Measurements from ENCODE around the gene MINDY4.

The MINDY4 gene

DNA sequence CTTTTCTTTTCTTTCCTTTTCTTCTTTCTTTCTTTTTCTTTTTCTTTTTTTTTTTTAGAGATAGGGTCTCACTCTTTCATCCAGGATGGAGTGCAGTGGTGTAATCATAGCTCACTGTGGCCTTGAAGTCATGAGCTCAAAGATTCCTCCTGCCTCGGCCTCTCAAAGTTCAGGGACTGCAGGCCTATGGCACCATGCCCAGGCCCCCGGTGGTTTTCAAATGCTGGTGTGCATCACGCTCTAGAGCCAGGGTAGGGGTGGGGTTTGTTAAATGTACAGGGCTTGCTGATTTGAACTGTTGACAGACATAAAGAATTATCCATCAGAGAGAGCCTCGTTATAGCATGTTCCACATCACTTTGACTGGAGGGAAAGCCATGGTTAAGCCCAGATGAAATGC, 5.8 kb downstream of the MINDY4 start:
- DNase-seq, result no peak

DNA sequence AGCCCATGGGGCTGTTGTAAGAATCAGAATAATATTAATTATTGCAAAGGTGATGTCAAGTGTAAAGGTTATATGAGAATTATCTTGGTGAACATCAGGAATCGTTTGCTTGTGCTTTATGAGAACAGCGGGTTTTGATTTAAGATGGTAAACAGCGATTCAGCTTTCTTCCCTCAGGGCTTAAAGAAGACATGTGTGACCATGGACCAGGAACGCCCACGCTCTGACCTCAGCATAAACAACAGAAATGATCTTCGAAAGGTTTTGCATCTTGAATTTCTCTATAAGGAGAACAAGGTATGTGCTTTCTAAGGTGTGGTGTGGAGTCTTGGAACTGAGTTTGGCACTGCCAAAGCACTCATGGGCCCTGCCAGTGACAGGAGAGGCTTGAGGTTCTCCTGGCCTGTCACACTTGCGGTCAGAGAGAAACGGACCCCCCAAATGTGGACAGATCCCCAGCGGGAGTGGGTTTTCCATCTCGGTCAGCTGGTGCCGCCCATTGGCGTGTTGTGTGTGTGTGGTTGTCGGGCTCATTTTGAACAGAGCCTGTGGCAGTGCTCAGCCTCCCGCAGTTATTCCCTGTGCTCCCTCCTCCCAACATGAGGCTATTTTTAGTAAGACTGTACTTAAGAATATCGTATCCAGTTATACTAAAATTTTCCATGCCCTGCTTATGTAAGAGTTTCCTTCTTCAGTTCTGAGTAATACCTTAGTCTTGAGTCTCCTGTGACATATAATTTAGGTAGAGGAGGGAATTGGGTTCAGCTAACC, 7.2 kb downstream of the MINDY4 start:
- no peak for DNase-seq

DNA sequence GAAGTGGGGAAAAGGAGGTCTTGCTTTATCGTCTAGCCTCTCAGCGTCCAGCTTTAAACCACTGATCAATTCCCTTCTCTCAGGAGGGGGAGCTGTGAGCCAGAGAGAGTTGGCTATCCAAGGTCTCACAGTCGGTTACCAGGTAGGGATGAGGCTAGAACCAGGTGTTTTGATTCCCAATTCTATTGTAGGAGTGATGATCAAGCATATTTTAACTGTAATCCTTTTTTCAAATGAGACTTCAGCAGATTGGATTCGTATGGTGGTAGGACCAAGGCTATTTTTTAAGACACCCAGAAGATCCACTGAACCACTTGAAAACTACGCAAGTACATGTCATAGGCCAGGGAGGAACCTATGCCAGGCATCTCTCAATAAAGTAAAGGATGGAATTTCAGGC, 8.4 kb downstream of the MINDY4 start:
- DNase-seq, result no peak

DNA sequence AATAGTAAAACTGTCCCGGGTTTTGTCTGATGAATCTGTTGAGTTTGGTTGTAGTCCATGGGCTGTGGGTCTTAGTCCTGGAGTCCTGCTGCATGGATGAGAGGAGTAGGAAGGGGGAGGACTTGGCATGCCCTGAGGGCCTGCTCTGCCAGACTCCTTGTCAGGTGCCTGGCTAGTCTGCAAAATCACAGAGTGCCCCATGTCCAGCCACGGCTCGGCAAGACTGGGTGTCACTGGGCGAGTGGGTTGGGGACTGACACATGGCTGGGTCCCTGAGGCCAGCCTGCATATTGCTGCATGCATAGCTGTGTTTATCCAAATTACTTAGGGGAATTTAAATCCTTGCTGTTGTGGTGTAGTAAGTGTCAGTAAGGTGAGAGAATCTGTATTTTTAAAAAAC, 9.7 kb downstream of the MINDY4 start:
- DNase-seq, result no peak

DNA sequence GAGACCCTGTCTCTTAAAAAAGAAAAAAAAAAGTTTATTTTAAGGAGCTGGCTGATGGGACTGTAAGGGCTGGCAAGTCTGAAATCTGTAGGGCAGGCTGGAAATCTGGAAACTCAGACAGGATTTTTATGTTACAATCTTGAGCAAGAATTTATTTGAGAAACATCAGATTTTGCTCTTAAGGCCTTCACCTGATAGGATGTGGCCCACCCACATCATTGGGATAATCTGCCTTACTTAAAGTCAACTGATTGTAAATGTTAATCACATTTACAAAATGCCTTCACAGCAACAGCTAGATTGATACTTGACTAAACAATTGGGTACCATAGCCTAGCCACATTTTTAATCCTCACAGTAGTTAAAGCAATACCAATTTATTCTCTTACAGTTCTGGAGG, 11.5 kb downstream of the MINDY4 start:
- no peak for DNase-seq

DNA sequence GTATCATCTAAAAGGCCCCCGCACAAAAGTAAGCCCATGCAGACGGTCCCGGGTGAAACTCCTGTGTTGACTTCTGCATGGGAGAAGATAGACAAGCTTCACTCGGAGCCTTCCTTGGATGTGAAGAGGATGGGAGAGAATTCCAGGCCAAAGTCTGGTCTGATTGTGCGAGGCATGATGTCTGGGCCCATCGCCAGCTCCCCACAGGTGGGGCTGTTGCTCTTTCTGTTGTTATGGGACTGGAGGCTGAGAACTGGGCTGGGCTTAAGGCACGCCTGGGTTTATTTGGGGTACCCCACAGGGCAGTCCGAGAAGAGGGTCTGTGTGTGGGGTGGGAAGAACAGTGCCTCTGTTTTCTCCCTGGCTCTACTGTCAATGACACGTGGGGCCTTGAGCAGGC, 14.6 kb downstream of the MINDY4 start:
- peak; percentile 15 for DNase-seq

DNA sequence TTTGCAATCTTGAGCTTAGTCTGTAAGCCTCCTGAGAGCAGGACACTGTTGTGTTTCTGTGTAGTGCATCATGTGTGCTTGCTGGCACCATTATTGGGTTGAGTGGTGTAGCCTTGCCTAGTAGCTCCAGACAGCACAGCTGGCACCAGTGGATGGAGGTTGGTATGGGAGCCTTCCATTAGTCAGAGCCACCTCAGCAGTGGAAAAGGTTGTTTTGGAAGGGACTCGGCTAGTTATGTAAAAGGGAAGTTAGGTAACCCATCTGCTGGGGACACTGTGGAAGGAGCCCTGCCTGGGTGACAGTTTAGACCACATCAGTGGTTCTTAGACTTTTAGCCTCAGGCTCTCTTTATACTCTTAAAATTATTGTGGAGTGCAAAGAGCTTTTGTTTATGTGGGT, 16.3 kb downstream of the MINDY4 start:
- no peak for DNase-seq

DNA sequence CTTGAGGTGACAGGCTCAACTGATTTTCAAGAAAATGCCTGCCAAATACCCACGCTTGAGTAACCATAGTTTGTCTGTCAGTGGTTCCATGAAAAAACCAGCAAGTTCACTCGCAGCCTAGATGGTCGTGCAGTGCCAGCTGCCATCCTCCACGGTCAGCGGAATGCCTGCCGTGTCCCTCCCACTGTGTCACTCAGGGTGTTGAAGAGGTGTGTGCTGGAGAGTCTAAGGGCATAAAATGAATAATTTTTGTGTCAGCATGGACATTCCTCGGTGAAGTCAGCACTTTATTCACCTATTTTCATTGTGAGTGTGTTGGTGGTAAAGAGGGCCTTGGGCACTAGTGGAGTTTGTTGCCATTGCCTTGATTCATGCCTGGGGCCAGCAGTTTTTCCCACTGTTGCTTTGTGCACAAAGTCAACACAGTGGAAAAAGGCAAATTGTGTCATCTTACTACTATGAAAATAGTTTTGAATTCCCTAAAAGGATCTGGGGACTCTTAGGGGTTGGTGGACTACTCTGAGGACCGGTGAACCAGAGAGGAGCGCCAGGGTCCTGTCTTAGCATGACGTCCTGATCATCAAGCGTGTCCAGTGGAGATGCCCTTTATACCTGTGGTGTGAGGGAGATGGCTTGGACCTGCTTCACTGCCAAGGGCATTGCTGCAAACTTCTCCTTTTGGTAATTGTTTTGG, 17.6 kb downstream of the MINDY4 start:
- no peak for DNase-seq

DNA sequence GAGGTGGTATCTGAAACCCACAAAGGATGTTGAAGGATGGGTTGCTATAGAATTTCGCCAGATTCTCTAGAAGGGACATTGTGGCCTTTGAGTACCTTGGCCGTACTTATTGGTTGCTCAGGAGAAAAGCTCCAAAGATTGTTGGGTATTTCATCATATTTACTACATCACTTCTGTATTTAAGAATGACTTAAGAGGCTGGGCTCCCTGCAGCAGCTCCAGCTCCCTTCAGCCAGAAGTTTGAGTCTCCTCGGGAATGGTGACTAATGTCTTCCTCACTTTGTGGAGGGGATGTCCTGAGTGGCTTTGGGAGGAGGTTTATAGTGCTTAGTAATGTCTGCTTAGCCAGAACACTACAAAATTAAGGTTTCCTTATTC, 18.1 kb downstream of the MINDY4 start:
- no peak for DNase-seq

DNA sequence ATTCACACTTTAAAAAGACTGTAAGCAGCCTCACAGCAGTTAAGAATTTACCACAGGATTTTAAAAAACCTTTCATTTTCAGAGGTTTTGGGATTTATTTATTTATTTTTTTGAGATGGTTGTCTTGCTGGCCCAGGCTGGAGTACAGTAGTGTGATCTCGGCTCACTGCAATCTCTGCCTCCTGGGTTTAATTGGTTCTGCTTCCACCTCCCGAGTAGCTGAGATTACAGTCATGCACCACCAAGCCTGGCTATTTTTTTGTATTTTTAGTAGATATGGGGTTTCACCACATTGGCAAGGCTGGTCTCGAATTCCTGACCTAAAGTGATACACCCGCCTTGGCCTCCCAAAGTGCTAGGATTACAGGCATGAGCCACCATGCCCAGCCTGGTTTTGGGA, 19.1 kb downstream of the MINDY4 start:
- no peak for DNase-seq

DNA sequence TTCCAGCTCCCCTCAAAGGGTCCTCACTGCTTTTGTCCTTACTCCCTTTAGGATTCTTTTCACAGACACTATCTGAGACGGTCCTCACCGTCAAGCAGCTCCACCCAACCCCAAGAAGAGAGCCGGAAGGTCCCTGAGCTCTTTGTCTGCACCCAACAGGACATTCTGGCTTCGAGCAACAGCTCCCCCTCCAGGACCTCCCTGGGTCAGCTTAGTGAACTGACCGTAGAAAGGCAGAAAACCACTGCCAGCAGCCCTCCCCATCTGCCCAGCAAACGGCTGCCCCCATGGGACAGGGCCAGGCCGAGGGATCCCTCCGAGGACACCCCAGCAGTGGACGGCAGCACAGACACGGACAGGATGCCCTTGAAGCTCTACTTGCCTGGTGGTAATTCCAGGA, 19.9 kb downstream of the MINDY4 start:
- DNase-seq, result no peak

DNA sequence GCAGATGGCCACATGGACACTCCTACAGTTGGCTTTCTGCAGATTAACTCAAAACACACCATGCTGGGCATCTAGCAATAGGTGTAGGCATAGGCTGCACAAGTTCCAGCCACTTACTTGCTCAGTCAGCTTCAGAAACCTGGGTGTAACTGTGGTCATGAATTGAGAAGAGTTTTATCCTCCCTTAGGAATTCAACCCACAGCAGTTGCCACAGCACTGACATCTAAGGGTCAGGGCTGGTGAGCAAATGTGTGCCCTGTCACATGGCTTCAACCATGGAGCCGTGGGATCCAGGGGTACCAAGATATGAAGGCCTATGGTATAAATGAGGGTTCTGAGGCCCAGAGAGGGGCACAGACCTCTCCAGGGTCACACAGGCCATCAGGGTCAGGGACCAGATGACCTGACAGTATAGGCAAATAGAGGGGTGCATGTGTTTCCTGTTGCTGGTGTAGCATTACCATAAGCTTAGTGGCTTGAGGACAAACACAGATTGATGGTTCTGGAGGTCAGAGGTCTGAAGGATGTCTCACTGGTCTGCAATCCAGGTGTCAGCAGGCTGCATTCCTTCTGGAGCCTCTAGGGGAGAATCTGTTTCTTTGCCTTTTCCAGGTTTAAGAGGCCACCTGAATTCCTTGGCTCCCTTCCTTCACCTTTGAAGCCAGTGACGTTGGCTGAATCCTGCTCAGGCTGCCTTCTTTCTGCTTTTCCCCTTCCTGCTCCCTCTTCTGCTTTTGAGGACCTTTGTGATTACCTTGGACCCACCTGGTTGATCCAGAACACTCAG, 24.1 kb downstream of the MINDY4 start:
- DNase-seq, result no peak

DNA sequence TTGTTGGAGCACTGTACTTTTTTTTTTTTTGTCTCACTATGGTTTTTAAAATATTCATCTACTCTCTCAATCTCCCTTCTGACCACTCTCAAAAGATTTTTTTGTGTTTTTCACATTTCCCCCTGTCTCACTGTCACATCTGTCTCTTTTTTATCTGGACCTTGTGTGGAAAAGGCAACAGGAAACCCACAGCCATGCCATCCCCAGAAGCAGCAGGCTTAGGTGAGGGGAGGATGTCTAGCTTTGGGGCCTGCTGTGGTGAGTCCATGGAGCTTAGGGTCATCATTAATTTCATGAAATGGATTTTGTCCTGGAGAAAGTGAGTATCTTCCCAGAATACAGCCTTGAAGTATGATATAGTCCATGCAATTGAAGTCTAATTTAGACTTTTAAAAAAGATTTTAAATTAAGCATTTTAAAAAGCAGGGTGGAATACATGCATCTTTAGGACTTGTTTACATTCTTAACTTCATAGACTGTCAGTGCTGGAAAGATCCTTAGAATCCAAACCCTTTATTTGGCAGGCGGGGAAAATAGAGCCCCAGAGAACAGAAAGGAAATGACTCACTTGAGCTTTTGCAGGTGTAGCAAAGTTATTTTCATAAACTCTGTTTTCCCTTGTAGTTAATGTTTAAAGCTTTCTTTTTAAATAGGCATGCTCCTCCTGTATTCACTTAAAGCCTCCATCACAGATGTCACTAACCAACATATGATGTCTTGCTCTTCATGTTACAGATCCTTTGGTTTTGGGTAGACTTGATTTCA, 25.1 kb downstream of the MINDY4 start:
- no peak for DNase-seq

DNA sequence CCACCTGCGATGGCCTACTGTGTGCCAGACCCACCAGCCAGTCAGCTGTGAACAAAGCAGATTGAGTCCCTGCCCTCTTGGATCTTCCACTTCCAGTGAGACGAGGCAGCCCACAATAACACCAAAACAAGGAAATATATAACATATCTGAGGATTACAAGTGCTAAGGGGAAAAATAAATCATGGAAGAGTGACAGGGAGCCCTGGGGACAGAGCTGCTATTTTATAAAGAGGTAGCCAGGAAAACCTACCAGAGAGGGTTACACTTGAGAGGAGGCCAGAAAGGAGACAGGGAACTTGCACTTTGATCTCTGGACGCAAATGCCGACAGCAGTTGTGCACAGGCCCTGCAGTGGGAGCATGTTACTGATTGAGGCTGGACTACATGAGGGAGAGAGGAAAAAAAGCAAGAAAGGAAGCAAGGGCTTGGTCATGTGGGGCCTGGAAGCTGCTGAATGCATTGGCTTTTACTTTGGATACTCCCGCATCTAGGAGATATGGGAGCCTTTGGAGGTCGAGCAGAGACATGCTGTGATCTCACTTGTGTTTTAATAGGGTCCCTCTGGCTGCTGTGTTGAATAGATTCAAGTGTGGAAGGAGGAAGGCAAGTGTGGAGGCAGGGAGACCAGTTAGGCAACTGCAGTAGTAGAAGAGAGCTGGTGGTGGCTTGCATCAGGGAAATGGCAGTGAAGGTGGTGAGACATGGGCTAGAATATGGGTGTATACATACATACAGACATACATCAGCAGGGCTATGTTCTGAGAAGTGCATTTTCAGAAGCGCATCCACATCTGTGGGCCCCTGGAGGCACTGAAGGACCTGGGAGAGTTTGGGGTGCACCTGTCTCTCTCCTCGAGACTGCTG, 26.2 kb downstream of the MINDY4 start:
- DNase-seq, result no peak

DNA sequence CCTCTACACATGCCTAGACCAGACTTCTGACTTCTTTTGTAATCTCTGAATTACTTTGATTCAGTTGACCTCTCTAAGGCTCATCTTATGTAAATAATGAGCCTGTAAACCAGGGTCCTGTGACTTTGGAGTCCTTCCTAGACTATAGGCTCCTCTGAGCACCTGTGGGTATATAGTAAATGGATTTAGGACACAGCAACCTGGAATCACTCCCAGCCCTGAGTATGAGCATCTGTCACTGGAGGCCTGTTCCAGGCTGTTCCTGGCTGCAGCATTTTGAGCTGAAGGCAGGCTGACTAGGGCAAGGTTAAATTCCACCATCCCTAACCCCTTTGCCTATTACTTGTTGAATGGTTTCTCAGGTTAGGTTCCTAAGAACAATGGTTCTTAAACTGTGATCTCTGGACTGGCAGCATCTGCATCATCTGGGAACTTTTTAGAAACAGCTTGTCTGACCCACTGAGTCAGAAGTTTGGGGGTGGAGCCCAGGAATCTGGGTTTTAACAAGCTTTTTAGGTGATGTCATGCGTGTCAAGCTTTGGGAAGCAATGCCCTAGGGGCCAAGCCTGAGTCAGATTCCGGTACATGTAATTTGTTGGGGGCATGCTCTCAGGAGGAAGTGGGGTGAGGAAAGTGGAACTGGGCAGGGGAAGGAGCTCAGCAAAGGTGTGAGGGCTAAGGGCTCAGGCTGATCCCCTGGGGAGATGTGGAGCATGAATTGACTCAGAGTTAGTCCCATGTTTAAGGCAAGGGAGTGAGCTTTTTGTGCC, 28.2 kb downstream of the MINDY4 start:
- peak; percentile 19 for DNase-seq

DNA sequence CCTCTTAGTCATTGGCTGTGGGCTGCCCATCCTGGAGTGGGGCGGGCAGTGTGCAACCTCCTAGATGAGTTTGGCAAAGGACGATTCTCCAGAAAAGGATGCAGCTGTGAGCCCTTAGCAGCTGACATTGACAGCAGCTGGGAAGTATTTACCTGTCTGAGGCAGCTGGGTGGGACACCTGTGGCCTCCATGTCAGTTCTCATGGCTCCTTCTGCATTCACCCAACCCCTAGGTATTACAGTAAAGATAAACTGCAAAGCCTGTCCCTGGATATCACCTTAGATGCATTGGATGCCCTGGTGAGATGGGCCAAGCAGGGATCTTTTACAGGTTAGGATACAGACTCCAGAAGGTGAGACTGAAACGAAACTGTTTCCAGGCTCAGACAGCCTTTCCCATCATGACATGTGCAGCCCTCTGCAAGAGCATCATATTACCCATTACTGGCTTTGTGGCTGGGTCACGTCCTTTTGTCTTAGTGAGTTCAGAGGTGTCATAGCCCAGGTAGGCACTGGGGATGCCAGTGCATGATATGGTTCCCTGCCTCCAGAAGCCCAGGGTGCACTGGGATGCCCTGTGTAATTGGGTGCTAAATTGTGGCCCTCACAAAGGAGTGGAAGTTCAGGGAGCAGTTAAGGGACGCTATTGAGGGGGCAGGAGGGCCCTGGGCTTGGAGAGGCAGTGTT, 28.9 kb downstream of the MINDY4 start:
- DNase-seq, result no peak

DNA sequence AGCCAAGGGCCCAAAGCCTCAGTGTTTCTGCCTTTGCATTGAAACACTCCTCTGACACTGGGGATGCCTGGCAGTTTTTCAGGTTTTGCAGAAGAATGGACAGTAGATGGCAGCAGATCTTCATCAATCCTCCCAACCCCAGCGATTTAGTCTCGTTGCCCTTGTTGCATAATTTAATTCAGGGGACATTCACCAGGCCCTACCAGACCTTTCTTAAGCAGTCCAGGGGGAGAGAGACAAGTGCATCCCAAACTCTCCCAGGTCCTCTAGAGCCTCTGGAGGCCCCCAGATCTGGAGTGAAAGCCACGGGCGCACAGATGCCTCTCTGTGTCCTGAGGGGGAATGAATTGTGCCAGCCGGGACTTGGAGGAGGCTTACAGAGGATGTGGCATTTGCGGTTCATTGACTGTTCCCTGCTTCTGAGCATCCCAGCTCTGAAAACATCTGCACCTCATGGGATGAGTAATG, 29.6 kb downstream of the MINDY4 start:
- DNase-seq, result peak; percentile 68

DNA sequence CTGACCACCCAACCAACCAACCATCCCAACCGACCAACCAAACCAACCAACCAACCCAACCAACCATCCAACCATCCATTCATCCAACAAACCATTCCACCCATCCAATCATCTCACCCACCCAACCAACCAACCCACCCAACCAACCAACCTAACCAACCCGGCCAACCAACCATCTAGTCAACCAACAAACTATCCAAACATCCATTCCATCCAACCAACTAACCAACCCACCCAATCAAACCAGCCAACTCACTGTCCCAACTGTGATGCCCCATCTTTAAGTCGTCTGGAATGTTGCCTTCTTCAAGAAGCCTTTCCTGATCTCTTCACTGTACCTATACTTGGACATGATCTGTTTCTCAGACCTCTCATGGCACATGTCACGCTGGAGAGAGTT, 31.6 kb downstream of the MINDY4 start:
- DNase-seq, result no peak

DNA sequence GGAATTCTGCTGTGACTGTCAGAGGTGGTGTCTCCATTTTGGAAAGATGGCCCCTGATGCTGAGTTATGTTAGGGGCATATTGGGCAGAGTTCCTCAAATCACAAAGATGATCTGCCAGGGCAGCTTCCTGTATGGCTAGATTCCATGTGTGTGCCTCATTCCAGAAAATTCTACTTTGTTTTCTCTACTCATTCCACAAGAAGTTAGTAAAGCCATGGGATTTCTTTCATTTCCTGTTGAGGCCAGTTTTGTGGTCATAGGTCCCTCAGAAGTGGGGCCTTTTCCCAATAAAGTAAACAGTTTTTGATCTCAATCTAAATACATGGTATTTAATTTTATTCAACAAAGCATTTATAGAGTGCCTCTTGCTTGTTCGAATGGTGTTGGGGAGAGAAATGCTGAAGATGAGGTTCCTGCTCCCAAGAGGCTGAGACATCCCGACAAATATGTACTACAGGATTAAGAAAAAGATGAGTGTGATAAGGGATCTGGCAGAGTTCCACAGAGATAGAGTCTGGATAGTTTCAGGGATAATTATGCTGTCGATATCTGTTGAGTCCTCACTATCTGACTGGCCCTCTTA, 33.0 kb downstream of the MINDY4 start:
- no peak for DNase-seq

DNA sequence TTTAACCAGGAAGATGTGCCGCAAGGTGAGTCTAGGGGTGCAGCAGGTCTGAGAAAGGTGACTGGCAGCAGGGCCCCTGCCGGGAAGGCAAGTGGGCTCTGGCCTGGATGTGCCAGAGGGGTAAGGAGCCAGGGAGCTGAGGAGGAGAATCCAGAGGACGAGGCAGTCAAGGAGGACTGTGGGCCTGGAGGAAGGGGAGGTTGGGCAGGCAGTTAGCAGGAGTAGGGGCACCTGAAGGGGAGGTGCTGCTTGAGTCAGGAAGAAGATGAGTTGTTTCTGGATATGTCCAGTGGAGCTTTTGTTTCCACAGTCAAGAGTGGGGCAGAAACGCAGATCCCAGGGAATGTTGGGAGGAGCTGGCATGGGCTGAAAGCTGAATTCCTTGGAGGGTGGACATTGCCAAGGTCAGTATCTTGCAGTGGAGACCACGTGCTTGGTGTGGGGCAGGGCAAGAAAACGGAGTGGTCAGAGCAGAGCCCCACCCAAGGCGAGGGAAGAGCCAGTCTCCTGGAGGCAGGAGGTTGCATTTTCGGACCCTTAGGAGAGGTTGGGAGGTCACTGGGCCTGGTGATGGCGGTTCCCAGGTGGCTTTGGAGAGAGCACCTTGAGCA, 34.0 kb downstream of the MINDY4 start:
- no peak for DNase-seq
